ENCODE data around the gene RGS7.

GRCh38 chr1:241221319-241221718 is 135.7 kb downstream of the RGS7 start:
- TF ChIP-seq CTCF (conservative IDR thresholded peaks at IDR 0.05; ENCODE audit: low read depth, low read length) (no peak), POLR2A (IDR thresholded peaks at IDR 0.05; ENCODE audit: low read depth, low read length) (no peak), RCOR1 (IDR thresholded peaks at IDR 0.05; ENCODE audit: insufficient replicate concordance, low read length) (no peak), MAFK (IDR thresholded peaks at IDR 0.05; ENCODE audit: low read depth, low read length) (no peak), MXI1 (IDR thresholded peaks at IDR 0.05; ENCODE audit: borderline replicate concordance, low read depth, low read length) (no peak), ELK1 (IDR thresholded peaks at IDR 0.05; ENCODE audit: borderline replicate concordance, low read depth, low read length) (no peak), CEBPB (IDR thresholded peaks at IDR 0.05; ENCODE audit: low read depth, low read length) (no peak), RFX5 (IDR thresholded peaks at IDR 0.05; ENCODE audit: low read depth, low read length) (no peak), FOS (IDR thresholded peaks at IDR 0.05; ENCODE audit: low read depth, low read length) (no peak)

Measured in IMR-90 (cell line).